ENCODE data around the gene RIPOR2.
"Not testable (repeated sequence)": the region's sequence is repeated elsewhere in the genome, so short reads cannot be mapped to it uniquely, and the experiment has no call there.

The RIPOR2 gene

GRCh38 chr6:24957199-24957598 lies 21.4 kb upstream of the RIPOR2 start:
- no peak for TF ChIP-seq CTCF (IDR thresholded peaks at IDR 0.05; ENCODE audit: insufficient read depth, low read depth, low read length, missing control alignments)
- no peak overlapping the region for H3K4me3 ChIP-seq (ENCODE audit: low read length)
- DNase-seq (ENCODE audit: low read depth), result no peak

- no peak for TF ChIP-seq CTCF (IDR thresholded peaks at IDR 0.05; ENCODE audit: insufficient read depth, low read depth, low read length, missing control alignments)
- DNase-seq (ENCODE audit: low read depth), result no peak
- H3K4me3 ChIP-seq (ENCODE audit: low read length), result no peak overlapping the region
Observed at GRCh38 chr6:24953726-24954125, 18.0 kb upstream of the RIPOR2 start.

- TF ChIP-seq CTCF (IDR thresholded peaks at IDR 0.05; ENCODE audit: insufficient read depth, low read depth, low read length, missing control alignments), result no peak
- DNase-seq (ENCODE audit: low read depth), result no peak
- H3K4me3 ChIP-seq (ENCODE audit: low read length), result no peak overlapping the region
Observed at GRCh38 chr6:24951811-24952299, 16.1 kb upstream of the RIPOR2 start.

GRCh38 chr6:24950218-24950941 lies 14.6 kb upstream of the RIPOR2 start:
- DNase-seq (ENCODE audit: low read depth), result no peak
- TF ChIP-seq CTCF (IDR thresholded peaks at IDR 0.05; ENCODE audit: insufficient read depth, low read depth, low read length, missing control alignments), result no peak
- H3K4me3 ChIP-seq (ENCODE audit: low read length), result no peak overlapping the region

GRCh38 chr6:24949020-24949569 lies 13.3 kb upstream of the RIPOR2 start:
- no peak for TF ChIP-seq CTCF (IDR thresholded peaks at IDR 0.05; ENCODE audit: insufficient read depth, low read depth, low read length, missing control alignments)
- DNase-seq (ENCODE audit: low read depth), result no peak
- H3K4me3 ChIP-seq (ENCODE audit: low read length), result no peak overlapping the region

GRCh38 chr6:24948261-24948660 lies 12.5 kb upstream of the RIPOR2 start:
- not testable (repeated sequence) for DNase-seq (ENCODE audit: low read depth); H3K4me3 ChIP-seq (ENCODE audit: low read length)

- H3K4me3 ChIP-seq (ENCODE audit: low read length), result no peak overlapping the region
- TF ChIP-seq CTCF (IDR thresholded peaks at IDR 0.05; ENCODE audit: insufficient read depth, low read depth, low read length, missing control alignments), result no peak
- no peak for DNase-seq (ENCODE audit: low read depth)
Observed at GRCh38 chr6:24947636-24948035, 11.9 kb upstream of the RIPOR2 start.
